C4-2B (cell line): ENCODE results near the gene CLDN9.

Experiments used
- H3K27ac ChIP-seq: fragments of 450-650 bp; 2 replicates; pipeline ENCODE4 v1.5.1; 2017
- CTCF ChIP-seq: fragments of 450-650 bp; conservative IDR thresholded peaks from 2 replicates; pipeline ENCODE4 v1.5.1; 2017; ENCODE audit warnings: mild to moderate bottlenecking
- ZFX ChIP-seq: fragments of 450-650 bp; IDR thresholded peaks from 2 replicates; pipeline ENCODE4 v1.6.1; 2017

Gene CLDN9

GRCh38 chr16:3036726-3037315, 24.1 kb downstream of the CLDN9 start, which contains the start of gene BICDL2:
BICDL2 (minus strand) TSS chr16:3036944; CDS start chr16:3035496, 1,448 bp downstream.
- H3K27ac ChIP-seq: peak within 1 kb of the TSS; percentile 66
- TF ChIP-seq CTCF (no peak), ZFX (no peak)

GRCh38 chr16:3038256-3038655, 25.5 kb downstream of the CLDN9 start:
- peak overlapping the region; percentile 3; the same call in 1 of the 2 replicates for H3K27ac ChIP-seq
- TF ChIP-seq ZFX: no peak
- TF ChIP-seq CTCF: no peak

- no peak overlapping the region for H3K27ac ChIP-seq
- TF ChIP-seq ZFX: no peak
- TF ChIP-seq CTCF: no peak
Measured at GRCh38 chr16:3038896-3039295, 26.2 kb downstream of the CLDN9 start.

- no peak for TF ChIP-seq CTCF
- no peak overlapping the region for H3K27ac ChIP-seq
Measured at GRCh38 chr16:3042376-3042775, 29.7 kb downstream of the CLDN9 start.

GRCh38 chr16:3044708-3045107, 32.0 kb downstream of the CLDN9 start:
- no peak for TF ChIP-seq CTCF
- TF ChIP-seq ZFX: no peak
- H3K27ac ChIP-seq: no peak overlapping the region; the same call in 1 of the 2 replicates

GRCh38 chr16:3045758-3046640, 33.3 kb downstream of the CLDN9 start, which contains the start of gene MMP25:
MMP25 (plus strand) TSS chr16:3046561; CDS start chr16:3046918, 357 bp downstream.
- TF ChIP-seq CTCF (no peak), ZFX (no peak)
- peak within 1 kb of the TSS; percentile 29 for H3K27ac ChIP-seq
